ENCODE results near the gene GORAB. TPM values are rescaled to one million over a fixed set of nuclear protein-coding genes. Genes with fewer than 3 reads are reported as not detected.

Gene GORAB
- total and polyA plus RNA-seq, 2 of the 13 experiments (the other 11 are each of a cell fraction or from before 2014, with no cell fraction given) = 6.6 to 9.2 TPM

DNA sequence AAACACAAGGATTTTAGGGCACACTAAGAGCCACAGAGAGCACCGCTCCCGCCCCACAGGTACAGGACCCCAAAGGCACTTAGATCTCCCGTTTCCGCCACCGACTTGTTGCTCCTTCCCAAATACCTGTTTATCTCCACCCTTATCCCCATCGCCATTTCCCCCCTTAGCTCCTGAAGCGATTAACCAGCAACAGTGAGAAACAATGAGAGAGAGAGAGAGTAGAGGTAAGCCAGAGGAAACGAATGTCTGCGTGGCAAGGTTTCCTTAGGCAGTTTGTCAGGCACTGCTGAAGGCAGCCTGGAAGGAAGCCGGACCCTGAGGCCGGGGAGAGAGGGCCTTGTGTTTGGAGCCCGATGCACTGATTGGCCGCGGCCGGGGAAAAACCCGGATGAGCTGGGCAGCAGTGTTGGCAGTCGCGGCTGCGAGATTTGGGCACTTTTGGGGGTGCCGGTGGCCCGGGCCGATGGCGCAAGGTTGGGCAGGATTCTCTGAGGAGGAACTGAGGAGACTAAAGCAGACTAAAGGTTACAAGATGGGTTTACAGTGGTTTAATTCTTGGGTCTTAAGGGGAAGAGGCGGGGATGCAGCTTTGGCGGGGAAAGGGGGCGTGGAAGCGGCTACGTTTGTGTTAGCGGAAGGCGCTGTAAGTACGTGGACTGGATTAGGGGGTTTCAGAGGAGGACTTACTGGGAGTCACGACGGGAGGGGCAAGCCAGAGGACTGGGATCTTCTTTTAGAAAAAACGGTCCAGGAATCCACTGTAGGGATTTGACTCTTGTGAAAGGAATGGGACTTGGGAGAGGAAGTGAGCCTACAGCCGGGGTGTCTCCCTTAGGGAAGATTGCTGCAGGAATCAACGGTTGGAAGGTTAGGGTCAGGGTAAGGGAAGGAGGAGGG lies at the start of gene GORAB (continued):
- TF ChIP-seq HDAC1 (CRISPR knock-in tag; IDR thresholded peaks at IDR 0.05) (peak; percentile 62), FOXK2 (IDR thresholded peaks at IDR 0.05) (0 out of 2 replicates have a peak, but pooled peaks have one; percentile 13), NFIB (CRISPR knock-in tag; IDR thresholded peaks at IDR 0.05; ENCODE audit: borderline replicate concordance) (no peak), FLYWCH1 (CRISPR knock-in tag; IDR thresholded peaks at IDR 0.05) (no peak), ZNF776 (CRISPR knock-in tag; IDR thresholded peaks at IDR 0.05) (no peak), RFXANK (CRISPR knock-in tag; IDR thresholded peaks at IDR 0.05) (peak; percentile 74; the same call in 1 of the 2 replicates), ZNF510 (CRISPR knock-in tag; IDR thresholded peaks at IDR 0.05; ENCODE audit: low read depth) (no peak), NR3C1 (CRISPR knock-in tag; IDR thresholded peaks at IDR 0.05) (no peak), REPIN1 (CRISPR knock-in tag; IDR thresholded peaks at IDR 0.05; ENCODE audit: borderline replicate concordance, low read depth) (0 out of 2 replicates have a peak, but pooled peaks have one; percentile 63), NCOR1 (IDR thresholded peaks at IDR 0.05; ENCODE audit: borderline replicate concordance, low read length) (no peak), ZNF10 (CRISPR knock-in tag; IDR thresholded peaks at IDR 0.05; ENCODE audit: borderline replicate concordance, low read depth) (no peak), AHR (CRISPR knock-in tag; IDR thresholded peaks at IDR 0.05) (peak; percentile 77; the same call in 1 of the 2 replicates), NFYB (CRISPR knock-in tag; IDR thresholded peaks at IDR 0.05) (peak; percentile 88), MEIS1 (CRISPR knock-in tag; IDR thresholded peaks at IDR 0.05; ENCODE audit: borderline replicate concordance) (no peak), MYC (CRISPR knock-in tag; IDR thresholded peaks at IDR 0.05; ENCODE audit: borderline replicate concordance) (no peak; the same call in 1 of the 2 replicates), ZNF660 (CRISPR knock-in tag; IDR thresholded peaks at IDR 0.05; ENCODE audit: borderline replicate concordance, low read depth) (0 out of 2 replicates have a peak, but pooled peaks have one; percentile 4)
- TF ChIP-seq, protein P1, sequence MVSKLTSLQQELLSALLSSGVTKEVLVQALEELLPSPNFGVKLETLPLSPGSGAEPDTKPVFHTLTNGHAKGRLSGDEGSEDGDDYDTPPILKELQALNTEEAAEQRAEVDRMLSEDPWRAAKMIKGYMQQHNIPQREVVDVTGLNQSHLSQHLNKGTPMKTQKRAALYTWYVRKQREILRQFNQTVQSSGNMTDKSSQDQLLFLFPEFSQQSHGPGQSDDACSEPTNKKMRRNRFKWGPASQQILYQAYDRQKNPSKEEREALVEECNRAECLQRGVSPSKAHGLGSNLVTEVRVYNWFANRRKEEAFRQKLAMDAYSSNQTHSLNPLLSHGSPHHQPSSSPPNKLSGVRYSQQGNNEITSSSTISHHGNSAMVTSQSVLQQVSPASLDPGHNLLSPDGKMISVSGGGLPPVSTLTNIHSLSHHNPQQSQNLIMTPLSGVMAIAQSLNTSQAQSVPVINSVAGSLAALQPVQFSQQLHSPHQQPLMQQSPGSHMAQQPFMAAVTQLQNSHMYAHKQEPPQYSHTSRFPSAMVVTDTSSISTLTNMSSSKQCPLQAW (CRISPR knock-in tag; IDR thresholded peaks at IDR 0.05) = no peak; the same call in 1 of the 2 replicates
- TF ChIP-seq, protein P2, sequence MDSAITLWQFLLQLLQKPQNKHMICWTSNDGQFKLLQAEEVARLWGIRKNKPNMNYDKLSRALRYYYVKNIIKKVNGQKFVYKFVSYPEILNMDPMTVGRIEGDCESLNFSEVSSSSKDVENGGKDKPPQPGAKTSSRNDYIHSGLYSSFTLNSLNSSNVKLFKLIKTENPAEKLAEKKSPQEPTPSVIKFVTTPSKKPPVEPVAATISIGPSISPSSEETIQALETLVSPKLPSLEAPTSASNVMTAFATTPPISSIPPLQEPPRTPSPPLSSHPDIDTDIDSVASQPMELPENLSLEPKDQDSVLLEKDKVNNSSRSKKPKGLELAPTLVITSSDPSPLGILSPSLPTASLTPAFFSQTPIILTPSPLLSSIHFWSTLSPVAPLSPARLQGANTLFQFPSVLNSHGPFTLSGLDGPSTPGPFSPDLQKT (CRISPR knock-in tag; IDR thresholded peaks at IDR 0.05; ENCODE audit: borderline replicate concordance) = no peak
- TF ChIP-seq, protein P3, sequence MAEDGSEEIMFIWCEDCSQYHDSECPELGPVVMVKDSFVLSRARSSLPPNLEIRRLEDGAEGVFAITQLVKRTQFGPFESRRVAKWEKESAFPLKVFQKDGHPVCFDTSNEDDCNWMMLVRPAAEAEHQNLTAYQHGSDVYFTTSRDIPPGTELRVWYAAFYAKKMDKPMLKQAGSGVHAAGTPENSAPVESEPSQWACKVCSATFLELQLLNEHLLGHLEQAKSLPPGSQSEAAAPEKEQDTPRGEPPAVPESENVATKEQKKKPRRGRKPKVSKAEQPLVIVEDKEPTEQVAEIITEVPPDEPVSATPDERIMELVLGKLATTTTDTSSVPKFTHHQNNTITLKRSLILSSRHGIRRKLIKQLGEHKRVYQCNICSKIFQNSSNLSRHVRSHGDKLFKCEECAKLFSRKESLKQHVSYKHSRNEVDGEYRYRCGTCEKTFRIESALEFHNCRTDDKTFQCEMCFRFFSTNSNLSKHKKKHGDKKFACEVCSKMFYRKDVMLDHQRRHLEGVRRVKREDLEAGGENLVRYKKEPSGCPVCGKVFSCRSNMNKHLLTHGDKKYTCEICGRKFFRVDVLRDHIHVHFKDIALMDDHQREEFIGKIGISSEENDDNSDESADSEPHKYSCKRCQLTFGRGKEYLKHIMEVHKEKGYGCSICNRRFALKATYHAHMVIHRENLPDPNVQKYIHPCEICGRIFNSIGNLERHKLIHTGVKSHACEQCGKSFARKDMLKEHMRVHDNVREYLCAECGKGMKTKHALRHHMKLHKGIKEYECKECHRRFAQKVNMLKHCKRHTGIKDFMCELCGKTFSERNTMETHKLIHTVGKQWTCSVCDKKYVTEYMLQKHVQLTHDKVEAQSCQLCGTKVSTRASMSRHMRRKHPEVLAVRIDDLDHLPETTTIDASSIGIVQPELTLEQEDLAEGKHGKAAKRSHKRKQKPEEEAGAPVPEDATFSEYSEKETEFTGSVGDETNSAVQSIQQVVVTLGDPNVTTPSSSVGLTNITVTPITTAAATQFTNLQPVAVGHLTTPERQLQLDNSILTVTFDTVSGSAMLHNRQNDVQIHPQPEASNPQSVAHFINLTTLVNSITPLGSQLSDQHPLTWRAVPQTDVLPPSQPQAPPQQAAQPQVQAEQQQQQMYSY (CRISPR knock-in tag; IDR thresholded peaks at IDR 0.05) = peak; percentile 94
- TF ChIP-seq, protein P4, sequence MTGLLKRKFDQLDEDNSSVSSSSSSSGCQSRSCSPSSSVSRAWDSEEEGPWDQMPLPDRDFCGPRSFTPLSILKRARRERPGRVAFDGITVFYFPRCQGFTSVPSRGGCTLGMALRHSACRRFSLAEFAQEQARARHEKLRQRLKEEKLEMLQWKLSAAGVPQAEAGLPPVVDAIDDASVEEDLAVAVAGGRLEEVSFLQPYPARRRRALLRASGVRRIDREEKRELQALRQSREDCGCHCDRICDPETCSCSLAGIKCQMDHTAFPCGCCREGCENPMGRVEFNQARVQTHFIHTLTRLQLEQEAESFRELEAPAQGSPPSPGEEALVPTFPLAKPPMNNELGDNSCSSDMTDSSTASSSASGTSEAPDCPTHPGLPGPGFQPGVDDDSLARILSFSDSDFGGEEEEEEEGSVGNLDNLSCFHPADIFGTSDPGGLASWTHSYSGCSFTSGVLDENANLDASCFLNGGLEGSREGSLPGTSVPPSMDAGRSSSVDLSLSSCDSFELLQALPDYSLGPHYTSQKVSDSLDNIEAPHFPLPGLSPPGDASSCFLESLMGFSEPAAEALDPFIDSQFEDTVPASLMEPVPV (CRISPR knock-in tag; IDR thresholded peaks at IDR 0.05) = peak; percentile 83; the same call in 1 of the 2 replicates

Measured in HepG2 (cell line).